AG04450 (cell line): ENCODE results near the gene ZNF48. TPM values are rescaled to one million over a fixed set of nuclear protein-coding genes. Genes with fewer than 3 reads are reported as not detected.

ENCODE experiments used
- CTCF ChIA-PET: fragments of 300-600, 350-600 bp; formaldehyde crosslinking; extraction: SDS; loops from one replicate; lab custom pipeline; 2022; ENCODE audit warnings: antibody characterized with exemption, inconsistent platforms; lab: Charles Lee
- POLR2A ChIA-PET: fragments of 350-600 bp; formaldehyde crosslinking; extraction: SDS; loops from one replicate; lab custom pipeline; 2021; ENCODE audit warnings: antibody characterized with exemption, inconsistent platforms; lab: Yijun Ruan, JAX
- DNase-seq: peaks from one replicate; pipeline ENCODE4 v3.0.0-alpha.2; 2011; ENCODE audit warnings: low read depth, low spot score
- H3K27ac ChIP-seq: one replicate; pipeline ENCODE4 v1.5.1; 2012; ENCODE audit warnings: low read depth, low read length, control low read depth
- H3K27me3 ChIP-seq: one replicate; pipeline ENCODE4 v1.6.0; 2012; ENCODE audit warnings: low read length; ENCODE audit not compliant: control insufficient read depth, insufficient read depth
- H3K4me3 ChIP-seq: 2 replicates; pipeline ENCODE4 v1.5.1; 2011; ENCODE audit warnings: mild to moderate bottlenecking, low read depth, low read length, control low read depth
- H3K9me3 ChIP-seq: 2 replicates; pipeline ENCODE4 v1.5.1; 2012; ENCODE audit warnings: low read length; ENCODE audit not compliant: control insufficient read depth, insufficient read depth
- polyA plus RNA-seq: library from polyadenylated mRNA; depleted of rRNA; stranded (reverse); fragments of >200 nt; gene quantifications from 2 replicates; pipeline ENCODE4 v1.2.3, GENCODE V29; 2011
- TF ChIP-seq, protein P1 (sequence below): IDR thresholded peaks from 2 replicates; pipeline ENCODE4 v1.5.1; 2011; ENCODE audit warnings: low read depth, low read length, control low read depth, inconsistent platforms

Gene ZNF48
- polyA plus RNA-seq, 1 experiment: 4.3 TPM

DNA sequence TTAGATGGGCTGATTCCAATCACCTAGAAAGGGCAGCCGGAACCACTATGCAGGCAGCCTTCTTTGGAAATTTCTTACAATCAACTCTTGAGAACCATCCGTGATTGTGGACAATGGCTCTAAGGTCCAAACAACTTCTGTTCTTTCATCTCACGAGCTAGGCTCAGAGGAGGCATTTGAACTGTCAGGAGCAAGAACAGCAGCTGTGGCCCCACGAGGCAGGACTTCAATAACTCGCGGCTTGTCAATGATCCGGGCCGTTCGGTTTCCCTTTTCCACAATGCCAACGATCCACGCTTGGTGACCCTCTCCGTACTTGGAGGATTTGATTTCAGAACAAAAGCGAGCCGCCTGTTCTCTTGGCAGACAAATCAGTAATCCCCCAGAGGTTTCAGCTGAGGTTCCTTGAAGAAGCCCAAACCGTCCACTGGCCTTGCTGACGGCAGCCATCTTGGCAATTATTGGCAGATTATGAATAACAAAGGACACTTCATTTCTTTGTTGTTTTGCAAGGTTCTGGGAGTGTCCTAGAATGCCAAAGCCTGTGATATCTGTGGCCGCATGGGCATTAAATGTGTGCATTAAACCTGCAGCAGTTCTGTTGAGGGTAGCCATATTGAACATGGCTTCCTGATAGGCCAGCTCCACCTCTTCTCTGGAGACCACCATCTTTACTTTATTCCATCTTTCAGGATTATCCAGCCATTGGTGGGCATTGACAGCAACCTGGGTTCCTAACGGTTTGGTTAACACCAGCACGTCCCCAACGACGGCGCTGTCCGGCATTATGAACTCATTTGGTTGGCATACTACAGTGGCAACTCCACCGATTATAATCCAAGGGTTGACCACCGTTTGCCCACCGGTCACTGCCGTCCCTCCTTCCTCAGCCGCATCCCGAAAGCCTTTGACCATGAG lies 49.3 kb downstream of the ZNF48 start:
- TF ChIP-seq, protein P1, sequence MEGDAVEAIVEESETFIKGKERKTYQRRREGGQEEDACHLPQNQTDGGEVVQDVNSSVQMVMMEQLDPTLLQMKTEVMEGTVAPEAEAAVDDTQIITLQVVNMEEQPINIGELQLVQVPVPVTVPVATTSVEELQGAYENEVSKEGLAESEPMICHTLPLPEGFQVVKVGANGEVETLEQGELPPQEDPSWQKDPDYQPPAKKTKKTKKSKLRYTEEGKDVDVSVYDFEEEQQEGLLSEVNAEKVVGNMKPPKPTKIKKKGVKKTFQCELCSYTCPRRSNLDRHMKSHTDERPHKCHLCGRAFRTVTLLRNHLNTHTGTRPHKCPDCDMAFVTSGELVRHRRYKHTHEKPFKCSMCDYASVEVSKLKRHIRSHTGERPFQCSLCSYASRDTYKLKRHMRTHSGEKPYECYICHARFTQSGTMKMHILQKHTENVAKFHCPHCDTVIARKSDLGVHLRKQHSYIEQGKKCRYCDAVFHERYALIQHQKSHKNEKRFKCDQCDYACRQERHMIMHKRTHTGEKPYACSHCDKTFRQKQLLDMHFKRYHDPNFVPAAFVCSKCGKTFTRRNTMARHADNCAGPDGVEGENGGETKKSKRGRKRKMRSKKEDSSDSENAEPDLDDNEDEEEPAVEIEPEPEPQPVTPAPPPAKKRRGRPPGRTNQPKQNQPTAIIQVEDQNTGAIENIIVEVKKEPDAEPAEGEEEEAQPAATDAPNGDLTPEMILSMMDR: no peak
- CTCF ChIA-PET: interaction anchor here (2.4 kb wide), 1 partner anchor 15 kb away, joined by 8 read pairs; the partner anchor contains the start of gene DCTPP1
- peaks cover 6% of the 10 kb centered on the region for H3K9me3 ChIP-seq
- peak overlapping the region; percentile 86 for H3K27ac ChIP-seq
- H3K27me3 ChIP-seq: peaks cover 4% of the 10 kb centered on the region
- POLR2A ChIA-PET: interaction anchor here (1.0 to 1.1 kb wide), 3 partner anchors 27 to 127 kb away, joined by 3 to 5 read pairs (median 4); partner anchors contain the start of gene ZNF688
- peak overlapping the region; percentile 83 for H3K4me3 ChIP-seq
- no peak for DNase-seq

DNA sequence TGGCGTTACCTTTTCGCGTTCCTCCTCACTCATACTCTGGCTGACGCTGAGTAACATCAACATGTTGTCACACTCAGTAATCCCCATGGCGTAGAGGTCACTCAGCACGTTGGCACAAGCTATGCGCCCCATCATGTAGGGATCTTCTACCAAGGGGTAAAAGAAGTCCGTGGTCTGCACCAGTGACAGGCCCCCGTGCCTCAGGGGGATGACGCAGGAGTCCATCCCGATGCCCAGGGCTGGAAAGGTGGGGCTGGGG lies 49.9 kb downstream of the ZNF48 start:
- peaks cover 4% of the 10 kb centered on the region for H3K27me3 ChIP-seq
- H3K27ac ChIP-seq: peak overlapping the region; percentile 86
- CTCF ChIA-PET: interaction anchor here (2.4 kb wide), 1 partner anchor 16 kb away, joined by 8 read pairs; the partner anchor contains the start of gene DCTPP1
- peaks cover 6% of the 10 kb centered on the region for H3K9me3 ChIP-seq
- no peak for DNase-seq
- POLR2A ChIA-PET: interaction anchor here (1.0 to 1.1 kb wide), 3 partner anchors 27 to 127 kb away, joined by 3 to 5 read pairs (median 4); partner anchors contain the start of gene ZNF688
- TF ChIP-seq, protein P1: no peak
- H3K4me3 ChIP-seq: peak overlapping the region; percentile 83

DNA sequence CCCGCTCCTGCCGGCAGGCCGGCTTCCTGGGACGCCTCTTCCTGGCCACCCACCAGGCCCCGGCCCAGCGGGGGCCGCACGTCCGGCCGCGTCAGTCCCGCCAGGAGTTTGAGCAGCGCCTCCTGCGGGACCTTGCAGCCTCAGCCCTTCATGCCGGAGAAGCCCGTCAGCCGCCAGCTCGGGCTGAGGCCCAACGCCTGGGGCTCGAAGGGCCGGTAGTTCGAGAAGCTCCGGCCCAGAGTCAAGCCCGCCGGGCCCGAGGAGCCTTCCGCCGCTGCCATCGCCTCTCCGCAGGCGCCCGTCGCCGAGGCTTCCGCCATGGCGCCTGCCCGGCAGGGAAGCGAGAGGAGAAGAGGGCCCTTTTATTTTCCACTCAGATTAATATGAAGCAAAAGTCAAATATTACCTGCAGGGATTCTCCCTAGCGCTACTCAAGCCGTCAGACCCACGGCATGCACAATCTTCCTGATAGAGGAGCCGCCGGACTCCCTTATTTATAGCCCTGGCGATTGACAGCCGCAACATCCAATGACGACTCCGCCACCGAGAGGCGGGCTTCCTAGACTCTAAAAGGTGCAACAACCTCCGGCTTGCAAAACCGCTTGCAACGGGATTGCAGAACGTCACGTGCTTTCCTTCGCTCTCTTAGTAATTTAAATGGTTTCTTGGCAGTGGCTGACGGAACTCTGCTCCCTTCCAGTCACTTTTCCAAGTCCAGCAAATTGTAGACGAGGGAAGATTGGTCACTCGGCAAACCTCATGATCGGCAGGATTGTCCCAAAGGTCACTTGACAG lies 50.4 kb downstream of the ZNF48 start, which contains the start of gene SEPHS2:
TSS of gene SEPHS2 (minus strand) at position 467 of the 795 bp plus-strand sequence. CDS start at position 320, 147 bp downstream.
- CTCF ChIA-PET: interaction anchor here (0.7 to 2.4 kb wide), 4 partner anchors 16 to 353 kb away, joined by 3 to 10 read pairs (median 6); partner anchors contain the start of gene DCTPP1
- POLR2A ChIA-PET: interaction anchor here (1.0 to 1.1 kb wide), 3 partner anchors 28 to 126 kb away, joined by 3 to 5 read pairs (median 4); partner anchors contain the start of gene ZNF688
- Histone ChIP-seq H3K27me3 (peaks cover 4% of the 10 kb centered on the region), H3K4me3 (peak within 1 kb of the TSS; percentile 83), H3K9me3 (peaks cover 6% of the 10 kb centered on the region), H3K27ac (peak within 1 kb of the TSS; percentile 86)
- DNase-seq: peak; percentile 92
- TF ChIP-seq, protein P1: peak; percentile 54

- Histone ChIP-seq H3K4me3 (peak overlapping the region; percentile 83), H3K27me3 (peaks cover 4% of the 10 kb centered on the region), H3K9me3 (peaks cover 6% of the 10 kb centered on the region), H3K27ac (peak overlapping the region; percentile 43)
- ChIA-PET POLR2A (no interaction called here), CTCF (interaction anchor here (1.5 to 2.4 kb wide), 4 partner anchors 17 to 183 kb away, joined by 3 to 10 read pairs (median 6); partner anchors contain the start of gene DCTPP1)
- TF ChIP-seq, protein P1: no peak
- no peak for DNase-seq
Measured at GRCh38 chr16:30446203-30446595, 51.0 kb downstream of the ZNF48 start.
